Neural progenitor cell (in vitro differentiated cells): ENCODE data around the gene CASP1.
"Not testable (repeated sequence)": the region's sequence is repeated elsewhere in the genome, so short reads cannot be mapped to it uniquely, and the experiment has no call there.

Source experiments
- EZH2phosphoT487 ChIP-seq: fragments of 200-600 bp; sonication (generic); IDR thresholded peaks from 2 replicates; pipeline ENCODE4 v1.6.1; 2017; ENCODE audit warnings: antibody characterized with exemption
- TF ChIP-seq, protein P1 (sequence below): fragments of 200-600 bp; sonication (generic); IDR thresholded peaks from 2 replicates; pipeline ENCODE4 v1.5.1; 2017; ENCODE audit warnings: antibody characterized with exemption, mild to moderate bottlenecking

DNA sequence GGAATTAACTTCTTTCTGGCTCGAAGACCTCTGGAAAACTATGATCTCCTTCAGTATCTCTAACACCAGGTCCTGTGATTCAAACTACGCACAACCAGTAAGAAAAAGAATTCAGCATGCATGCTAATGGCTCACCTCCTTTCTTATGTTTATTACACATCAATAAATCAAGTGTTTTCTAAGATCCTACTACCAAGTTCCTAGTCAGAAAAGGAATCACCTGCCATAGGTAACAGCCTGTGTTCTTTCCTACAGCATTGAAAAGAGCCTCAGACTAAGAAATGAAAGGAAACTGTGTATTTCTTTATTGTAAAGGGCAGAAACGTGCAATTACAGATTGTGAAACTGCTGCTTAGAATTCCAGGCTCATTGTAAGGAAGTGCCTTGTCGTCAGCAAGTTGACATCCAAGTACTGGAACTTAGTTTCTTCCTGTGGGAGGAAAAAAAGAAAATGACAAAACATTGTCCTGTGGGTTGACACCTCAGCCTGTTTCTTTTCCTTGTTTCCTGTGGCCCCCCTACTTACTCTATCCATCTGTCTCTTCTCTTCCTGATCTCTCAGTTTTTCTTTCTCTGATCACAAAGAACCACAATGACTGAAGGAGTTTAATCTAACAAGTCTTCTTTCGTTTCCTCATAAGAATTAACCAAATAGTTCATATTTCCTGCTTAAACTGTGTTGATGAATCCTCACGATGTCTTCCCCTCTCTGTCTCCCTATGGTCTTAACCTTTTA, 45.4 kb upstream of the CASP1 start:
- TF ChIP-seq, protein P1, sequence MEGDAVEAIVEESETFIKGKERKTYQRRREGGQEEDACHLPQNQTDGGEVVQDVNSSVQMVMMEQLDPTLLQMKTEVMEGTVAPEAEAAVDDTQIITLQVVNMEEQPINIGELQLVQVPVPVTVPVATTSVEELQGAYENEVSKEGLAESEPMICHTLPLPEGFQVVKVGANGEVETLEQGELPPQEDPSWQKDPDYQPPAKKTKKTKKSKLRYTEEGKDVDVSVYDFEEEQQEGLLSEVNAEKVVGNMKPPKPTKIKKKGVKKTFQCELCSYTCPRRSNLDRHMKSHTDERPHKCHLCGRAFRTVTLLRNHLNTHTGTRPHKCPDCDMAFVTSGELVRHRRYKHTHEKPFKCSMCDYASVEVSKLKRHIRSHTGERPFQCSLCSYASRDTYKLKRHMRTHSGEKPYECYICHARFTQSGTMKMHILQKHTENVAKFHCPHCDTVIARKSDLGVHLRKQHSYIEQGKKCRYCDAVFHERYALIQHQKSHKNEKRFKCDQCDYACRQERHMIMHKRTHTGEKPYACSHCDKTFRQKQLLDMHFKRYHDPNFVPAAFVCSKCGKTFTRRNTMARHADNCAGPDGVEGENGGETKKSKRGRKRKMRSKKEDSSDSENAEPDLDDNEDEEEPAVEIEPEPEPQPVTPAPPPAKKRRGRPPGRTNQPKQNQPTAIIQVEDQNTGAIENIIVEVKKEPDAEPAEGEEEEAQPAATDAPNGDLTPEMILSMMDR = not testable (repeated sequence)
- TF ChIP-seq EZH2phosphoT487 = not testable (repeated sequence)
